Esophagus squamous epithelium (tissue), 5 donors: ENCODE data around the gene DISP3. TPM values are rescaled to one million over a fixed set of nuclear protein-coding genes. Genes with fewer than 3 reads are reported as not detected.

Source experiments
- DNase-seq: peaks from one replicate; lab custom pipeline; 2025; lab: John Stamatoyannopoulos, UW
- H3K27ac ChIP-seq, 4 donors: fragments of 200-600 bp; sonication (generic); one replicate each; pipeline ENCODE4 v1.5.1; 2016 to 2019; ENCODE audit warnings: mild to moderate bottlenecking in 1 of 4
- H3K27me3 ChIP-seq, 4 donors: fragments of 200-600 bp; sonication (generic); 1 replicate in 3 of 4; 2 replicates in 1 of 4; pipeline versions ENCODE4 v1.5.1 to v1.6.0; 2017 to 2021; ENCODE audit warnings: antibody characterized with exemption in 1 of 4
- H3K36me3 ChIP-seq, 3 donors: fragments of 200-600 bp; sonication (generic); one replicate each; pipeline ENCODE4 v1.5.1; 2016 to 2019
- H3K4me1 ChIP-seq, 3 donors: fragments of 200-600 bp; sonication (generic); one replicate each; pipeline ENCODE4 v1.5.1; 2017 to 2019
- H3K4me3 ChIP-seq, 4 donors: fragments of 200-600 bp; sonication (generic); 1 replicate in 3 of 4; 2 replicates in 1 of 4; pipeline ENCODE4 v1.5.1; 2016 to 2019; ENCODE audit warnings: mild to moderate bottlenecking in 2 of 4, moderate library complexity in 1 of 4
- H3K9me3 ChIP-seq, 3 donors: fragments of 200-600 bp; sonication (generic); one replicate each; pipeline ENCODE4 v1.5.1; 2016 to 2019
- CTCF ChIP-seq, 6 experiments: fragments of 450-650 bp in 4 of 6; fragments of 200-600 bp in 2 of 6; sonication (generic) in 2 of 6; IDR thresholded peaks; one replicate each; pipeline ENCODE4 v1.5.1; 2016 to 2019; ENCODE audit warnings: antibody characterized with exemption in 6 of 6, mild to moderate bottlenecking in 4 of 6, moderate library complexity in 4 of 6
- POLR2A ChIP-seq, 4 donors: fragments of 450-650 bp; IDR thresholded peaks; one replicate each; pipeline ENCODE4 v1.6.1; 2017; ENCODE audit warnings: antibody characterized with exemption in 4 of 4, mild to moderate bottlenecking in 4 of 4, moderate library complexity in 3 of 4
- whole genome bisulfite sequencing, 2 donors: methylation state at CpG; one replicate each; pipeline ENCODE4 v1.1.5; 2018; 5-methylcytosine and 5-hydroxymethylcytosine counted together
- intact Hi-C: fragments of 100-400 bp; cut with DNase I; formaldehyde crosslinking; loops from one replicate; pipeline ENCODE4 v1.15.0; 2022
- total RNA-seq, 4 donors: library from RNA; depleted of rRNA; stranded (reverse); fragments of >200 nt; gene quantifications; one replicate each; pipeline ENCODE4 v1.1.0, GENCODE V29; 2016
- donor health status: DM: yes; HTN: yes; CAD: no.

Gene DISP3
- total RNA-seq, 4 donors from 2014 or later = 0.67 TPM; not detected in 3

- Histone ChIP-seq H3K36me3 (no peaks in the 10 kb centered on the region), H3K4me1 (no peaks in the 10 kb centered on the region), H3K9me3 (peaks cover 0 to 48% (median 6%) of the 10 kb centered on the region in 3 donors), H3K27ac (no peak overlapping the region), H3K4me3 (peak overlapping the region in 1 of 4 donors; percentile 18), H3K27me3 (peaks cover 0 to 74% (median 0%) of the 10 kb centered on the region in 4 donors)
- TF ChIP-seq POLR2A (IDR thresholded peaks at IDR 0.05) (no peak), CTCF (IDR thresholded peaks at IDR 0.05) (no peak)
- DNase-seq = no peak
- WGBS, 2 donors = 70% methylated on average over 22 of the region's 48 CpGs; no CpG with 5 or more reads in 1 of the 2 donors
- intact Hi-C loops = no loop called here
Measured at GRCh38 chr1:11501491-11501897, 22.5 kb downstream of the DISP3 start.

GRCh38 chr1:11501906-11502485, 23.0 kb downstream of the DISP3 start:
- Histone ChIP-seq H3K9me3 (peaks cover 0 to 53% (median 6%) of the 10 kb centered on the region in 3 donors), H3K27ac (no peak overlapping the region), H3K4me1 (no peaks in the 10 kb centered on the region), H3K27me3 (peaks cover 0 to 69% (median 0%) of the 10 kb centered on the region in 4 donors), H3K36me3 (no peaks in the 10 kb centered on the region), H3K4me3 (peak overlapping the region in 1 of 4 donors; percentile 18)
- DNase-seq = no peak
- intact Hi-C loops = no loop called here
- no peak for TF ChIP-seq CTCF (IDR thresholded peaks at IDR 0.05)
- no peak for TF ChIP-seq POLR2A (IDR thresholded peaks at IDR 0.05)
- WGBS, 2 donors = 79 to 81% methylated on average over 6 to 17 of the region's 19 CpGs

- WGBS, 2 donors = 89 to 96% methylated on average over 4 to 5 of the region's 5 CpGs
- Histone ChIP-seq H3K9me3 (peaks cover 0 to 58% (median 6%) of the 10 kb centered on the region in 3 donors), H3K36me3 (no peaks in the 10 kb centered on the region), H3K4me1 (no peaks in the 10 kb centered on the region), H3K4me3 (no peak overlapping the region), H3K27me3 (peaks cover 0 to 64% (median 0%) of the 10 kb centered on the region in 4 donors), H3K27ac (no peak overlapping the region)
- DNase-seq = no peak
- intact Hi-C loops = no loop called here
- TF ChIP-seq POLR2A (IDR thresholded peaks at IDR 0.05) (no peak), CTCF (IDR thresholded peaks at IDR 0.05) (no peak)
Measured at GRCh38 chr1:11502516-11502915, 23.6 kb downstream of the DISP3 start.

GRCh38 chr1:11504599-11504998, 25.6 kb downstream of the DISP3 start:
- no peak overlapping the region for H3K27ac ChIP-seq
- no peak overlapping the region for H3K4me3 ChIP-seq
- TF ChIP-seq CTCF (IDR thresholded peaks at IDR 0.05) (no peak), POLR2A (IDR thresholded peaks at IDR 0.05) (no peak)
- no peaks in the 10 kb centered on the region for H3K36me3 ChIP-seq
- peaks cover 0 to 62% (median 6%) of the 10 kb centered on the region in 3 donors for H3K9me3 ChIP-seq
- H3K4me1 ChIP-seq = no peaks in the 10 kb centered on the region
- intact Hi-C loops = no loop called here
- WGBS, 2 donors = 67 to 68% methylated on average over 3 of the region's 3 CpGs
- H3K27me3 ChIP-seq = peaks cover 0 to 44% (median 0%) of the 10 kb centered on the region in 4 donors
- no peak for DNase-seq
